Activated CD4-positive, alpha-beta T cell treated with anti-CD3 and anti-CD28 coated beads for 1 hour (primary cell): Measurements from ENCODE around the gene CEP162.
"Not testable (repeated sequence)": the region's sequence is repeated elsewhere in the genome, so short reads cannot be mapped to it uniquely, and the experiment has no call there.

Experiments used
- DNase-seq: peaks from one replicate; pipeline ENCODE4 v3.0.0-alpha.2; 2020

CEP162 gene

DNA sequence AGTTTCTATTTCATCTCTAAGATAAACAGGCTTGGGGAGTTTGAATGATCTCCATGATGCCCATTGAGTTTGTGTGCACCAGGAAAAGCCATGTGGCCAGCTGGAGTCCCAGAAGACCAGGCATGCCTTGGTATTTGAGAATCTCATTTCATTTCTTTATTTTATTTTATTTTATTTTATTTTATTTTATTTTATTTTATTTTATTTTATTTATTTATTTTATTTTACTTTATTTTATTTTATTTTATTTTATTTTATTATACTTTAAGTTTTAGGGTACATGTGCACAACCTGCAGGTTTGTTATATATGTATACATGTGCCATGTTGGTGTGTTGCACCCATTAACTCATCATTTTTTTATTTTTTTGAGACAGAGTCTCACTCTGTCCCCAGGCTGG, 142.7 kb downstream of the CEP162 start:
- not testable (repeated sequence) for DNase-seq

DNA sequence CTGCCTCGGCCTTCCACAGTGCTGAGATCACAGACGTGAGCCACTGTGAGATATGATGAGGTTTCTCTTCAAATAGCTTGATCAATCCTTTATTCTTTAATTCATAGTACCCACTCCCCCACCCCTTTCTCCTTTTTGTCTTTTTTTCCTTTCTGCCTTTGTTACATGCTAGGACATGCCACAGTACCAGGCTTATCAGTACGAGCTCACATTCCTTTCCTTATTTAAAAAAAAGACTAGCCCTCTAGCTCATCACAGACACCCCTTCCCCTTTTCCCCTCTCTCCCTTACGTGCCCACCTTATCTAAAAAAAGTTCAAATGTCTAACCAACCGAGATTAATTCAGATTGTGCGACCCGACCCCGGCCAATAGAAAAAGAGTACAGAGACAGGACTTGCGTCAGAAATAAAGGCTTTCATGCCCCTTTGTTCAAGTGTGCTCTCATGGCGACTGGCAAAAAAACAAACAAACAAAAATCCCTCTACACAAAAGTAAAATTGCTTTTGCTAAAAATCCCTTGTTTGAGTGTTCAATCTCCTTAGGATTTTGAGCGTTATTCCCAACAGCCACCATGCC, 144.7 kb downstream of the CEP162 start:
- DNase-seq: no peak

DNA sequence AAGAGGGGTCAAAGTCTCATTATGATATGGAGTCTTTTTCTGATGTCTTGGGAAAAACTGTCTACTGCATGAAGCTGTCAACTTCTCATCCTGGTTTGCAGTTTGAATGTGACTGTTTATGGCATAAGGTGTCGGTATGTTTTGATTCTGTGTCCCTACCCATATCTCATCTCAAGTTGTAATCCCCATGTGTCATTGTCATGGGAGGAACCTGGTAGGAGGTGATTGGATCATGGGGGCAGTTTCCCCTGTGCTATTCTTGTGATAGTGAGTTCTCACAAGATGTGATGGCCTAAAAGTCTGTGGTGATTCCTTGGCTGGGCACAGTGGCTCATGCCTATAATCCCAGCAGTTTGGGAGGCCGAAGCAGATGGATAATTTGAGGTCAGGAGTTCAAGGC, 146.2 kb downstream of the CEP162 start:
- no peak for DNase-seq

DNA sequence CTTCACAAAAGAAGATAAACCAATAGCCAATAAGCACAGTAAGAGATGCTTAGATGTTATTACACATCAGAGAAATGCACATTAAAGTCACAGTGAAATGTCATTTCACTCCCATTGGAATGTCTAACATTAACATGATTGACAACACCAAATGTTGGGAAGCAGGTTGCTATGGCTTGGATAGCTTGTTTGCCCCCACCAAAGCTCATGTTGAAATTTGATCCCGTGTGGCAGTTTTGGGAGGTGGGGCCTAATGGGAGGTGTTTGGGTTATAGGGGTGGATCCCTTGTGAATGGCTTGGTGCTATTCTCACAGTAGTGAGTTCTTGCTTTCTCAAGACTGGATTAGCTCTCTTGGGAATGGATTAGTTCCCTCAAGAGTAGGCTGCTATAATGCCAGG, 149.1 kb downstream of the CEP162 start:
- DNase-seq: no peak

DNA sequence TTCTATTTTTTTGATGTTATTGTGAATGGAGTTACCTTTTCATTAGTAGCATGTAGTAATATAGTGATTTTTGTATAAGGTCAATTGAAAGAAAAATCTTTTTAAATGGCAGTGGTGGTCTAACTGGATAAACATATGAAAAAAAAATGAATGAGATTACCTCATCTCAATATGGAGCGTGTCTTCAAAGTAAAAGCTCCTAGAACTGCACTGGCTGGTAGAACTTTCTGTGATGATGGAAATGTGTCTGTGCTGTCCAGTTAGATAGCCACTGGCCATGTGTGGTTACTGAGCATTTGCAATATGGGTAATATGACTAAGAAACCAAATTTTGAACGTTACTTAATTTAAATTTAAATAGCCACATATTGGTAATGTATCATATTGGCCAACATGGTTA, 149.8 kb downstream of the CEP162 start:
- DNase-seq: no peak

DNA sequence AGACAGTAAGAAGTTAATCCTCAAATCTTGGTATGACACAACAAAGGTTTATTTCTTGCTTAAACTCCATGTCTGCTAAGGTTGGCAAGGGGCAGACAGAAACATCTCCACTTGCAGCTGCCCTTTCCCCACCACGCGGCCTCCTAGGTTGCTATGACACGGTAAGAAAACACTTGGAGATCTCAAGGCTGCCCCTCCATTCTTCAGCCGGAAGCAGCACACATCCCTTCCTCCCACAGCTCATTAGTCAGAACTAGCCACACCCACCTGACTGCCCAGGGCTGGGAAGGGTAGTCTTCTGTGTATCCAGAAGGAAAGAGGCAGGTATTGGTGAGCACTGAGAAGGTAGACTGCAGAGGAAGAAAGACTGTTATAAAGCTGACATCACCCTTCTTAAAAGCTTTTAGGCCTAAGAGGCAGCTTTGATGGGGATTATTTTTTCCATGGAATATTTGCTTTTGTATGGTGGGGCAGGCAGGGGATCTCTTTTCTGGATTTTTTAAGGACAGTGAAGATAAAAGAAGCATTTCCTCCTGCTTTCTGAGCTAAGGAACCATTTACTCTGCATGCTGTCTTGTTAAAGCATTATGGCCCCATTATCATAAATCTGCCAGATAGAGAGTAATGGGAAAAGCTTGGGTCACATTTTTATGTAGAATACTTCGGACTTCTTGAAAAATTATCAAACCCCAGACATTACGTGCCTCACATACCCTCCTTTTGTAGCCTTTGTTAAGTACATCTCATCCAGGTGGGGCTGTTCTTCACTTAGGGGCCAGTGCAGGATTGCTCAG, 152.3 kb downstream of the CEP162 start:
- DNase-seq: no peak
